HG03103 (cell line): ENCODE data around the gene KCNJ5.

ENCODE experiments used
- ATAC-seq: cut with Tn5 transposase; IDR thresholded peaks from one replicate; pipeline ENCODE4 v1.9.1; 2021; ENCODE audit warnings: low read depth; ENCODE audit not compliant: unreplicated experiment

The KCNJ5 gene

GRCh38 chr11:128946648-128947047 lies 55.5 kb downstream of the KCNJ5 start:
- ATAC-seq, result no peak

- no peak for ATAC-seq
Observed at GRCh38 chr11:128947773-128948172, 56.6 kb downstream of the KCNJ5 start.

- ATAC-seq, result no peak
Observed at GRCh38 chr11:128948583-128948982, 57.4 kb downstream of the KCNJ5 start.

DNA sequence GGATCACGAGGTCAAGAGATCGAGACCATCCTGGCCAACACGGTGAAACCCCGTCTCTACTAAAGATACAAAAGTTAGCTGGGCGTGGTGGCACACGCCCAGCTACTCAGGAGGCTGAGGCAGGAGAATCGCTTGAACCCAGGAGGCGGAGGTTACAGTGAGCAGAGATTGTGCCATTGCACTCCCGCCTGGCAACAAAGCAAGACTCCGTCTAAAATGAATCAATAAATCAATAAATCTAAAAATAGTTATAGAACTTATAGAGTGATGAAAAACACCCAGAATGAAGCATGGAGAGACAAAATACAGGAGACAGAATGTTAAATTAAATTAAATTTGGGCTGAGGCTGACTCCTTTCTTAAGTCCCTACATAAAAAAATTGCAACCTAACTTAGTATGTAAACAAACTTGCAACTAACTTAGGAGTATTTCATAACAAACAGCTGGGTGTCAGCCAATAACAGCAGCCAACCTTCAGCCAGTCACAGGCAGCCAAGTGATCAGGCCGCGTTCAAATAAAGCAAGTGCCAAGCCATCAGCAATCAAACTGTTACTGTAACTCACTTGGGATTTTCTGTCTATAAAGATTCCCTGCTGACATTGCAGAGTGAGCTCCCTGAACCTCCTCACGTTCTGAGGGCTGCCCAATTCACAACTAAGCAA lies 58.8 kb downstream of the KCNJ5 start:
- ATAC-seq, result no peak

DNA sequence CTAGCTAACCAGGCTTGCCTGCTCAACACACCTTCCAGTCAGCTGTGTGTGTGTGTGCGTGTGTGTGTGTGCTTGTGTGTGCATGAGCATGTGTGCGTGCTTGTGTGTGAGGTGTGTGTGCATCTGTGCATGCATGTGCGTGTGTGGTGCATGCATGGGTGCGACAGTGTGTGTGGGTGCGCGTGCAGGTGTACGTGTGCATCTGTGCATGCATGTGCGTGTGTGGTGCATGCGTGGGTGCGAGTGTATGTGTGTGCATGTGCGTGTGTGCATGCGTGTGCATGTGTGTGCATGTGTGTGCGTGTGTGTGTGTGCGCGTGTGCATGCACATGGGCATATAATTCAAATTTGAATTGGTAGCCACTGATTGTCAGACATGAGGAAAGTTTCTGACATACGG lies 62.0 kb downstream of the KCNJ5 start:
- ATAC-seq, result no peak

DNA sequence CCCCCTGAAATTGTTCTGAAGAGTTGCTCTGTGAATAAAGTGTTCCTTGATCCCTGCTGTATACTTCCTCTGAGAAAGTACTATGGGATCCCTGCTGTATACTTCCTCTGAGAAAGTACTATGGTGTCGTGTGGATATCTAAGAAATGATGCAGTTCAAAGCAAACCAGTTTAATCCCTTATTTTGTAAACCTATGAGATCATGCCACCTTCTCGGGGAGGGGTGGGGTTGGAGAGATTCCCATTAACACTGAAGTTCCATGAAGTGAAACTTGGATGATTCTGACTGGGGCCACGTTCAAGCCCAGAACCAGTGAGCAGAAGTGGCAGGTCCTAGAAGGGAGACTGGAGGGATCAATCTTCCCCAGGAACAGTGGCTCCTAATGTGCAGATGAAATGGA lies 64.5 kb downstream of the KCNJ5 start:
- no peak for ATAC-seq

GRCh38 chr11:128956401-128957201 lies 65.4 kb downstream of the KCNJ5 start:
- no peak for ATAC-seq

DNA sequence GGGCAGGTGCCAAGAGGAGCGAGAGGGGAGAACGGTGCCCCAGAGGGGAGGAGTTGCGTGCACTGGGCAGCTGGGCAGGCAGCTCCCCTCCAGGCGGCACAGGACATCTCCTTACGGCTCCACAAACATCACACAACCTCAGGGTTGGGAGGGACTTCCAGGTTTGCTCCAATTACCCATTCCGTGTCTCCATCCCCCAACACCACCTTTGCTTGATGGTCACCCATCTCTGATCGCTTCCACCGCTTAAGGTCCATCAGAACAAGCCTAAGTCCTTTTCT lies 66.0 kb downstream of the KCNJ5 start:
- ATAC-seq, result no peak

- ATAC-seq, result no peak
Observed at GRCh38 chr11:128961645-128962044, 70.5 kb downstream of the KCNJ5 start.

- ATAC-seq, result no peak
Observed at GRCh38 chr11:128962896-128963295, 71.7 kb downstream of the KCNJ5 start.

- ATAC-seq, result no peak
Observed at GRCh38 chr11:128963744-128964325, 72.7 kb downstream of the KCNJ5 start.

DNA sequence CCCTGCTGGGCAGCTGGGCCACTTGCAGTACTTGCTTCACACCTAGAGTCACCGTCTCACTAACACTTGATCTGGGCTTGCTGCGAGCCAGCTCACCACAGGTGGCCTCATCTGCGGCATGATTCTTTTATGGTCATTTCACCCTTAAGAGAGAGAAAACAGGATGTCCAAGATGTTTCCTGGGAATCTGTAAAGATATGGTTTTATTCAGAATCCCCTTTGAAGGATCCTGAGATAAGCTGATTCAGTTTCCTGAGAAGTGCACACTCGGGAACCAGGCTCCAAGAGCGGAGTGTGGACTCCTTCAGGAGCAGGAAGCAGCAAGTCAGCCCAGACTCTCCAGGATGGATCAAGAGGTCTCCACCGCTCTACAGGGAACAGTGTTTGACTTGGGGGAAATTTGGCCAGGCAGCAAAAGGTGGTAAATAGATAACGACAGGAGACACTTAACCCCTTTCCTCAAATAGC lies 73.3 kb downstream of the KCNJ5 start:
- no peak for ATAC-seq

DNA sequence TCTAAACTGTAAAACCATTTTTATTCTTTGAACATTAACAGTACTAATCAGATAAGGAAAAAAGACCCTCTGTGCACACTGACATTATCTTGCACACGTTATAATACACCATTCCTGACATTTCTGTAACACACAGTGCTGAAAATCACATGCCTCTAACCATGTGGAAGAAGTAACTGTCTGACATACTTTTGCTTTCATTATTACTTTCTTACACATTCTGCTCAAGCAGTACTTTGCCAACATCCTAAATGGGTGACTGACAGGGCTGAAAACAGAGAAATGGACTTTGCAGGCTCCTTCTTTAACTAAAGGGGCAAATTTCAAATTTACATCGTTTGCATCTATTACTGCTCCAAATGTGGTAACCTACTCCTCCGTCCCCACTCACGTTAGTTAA lies 74.3 kb downstream of the KCNJ5 start:
- peak; percentile 98 for ATAC-seq

GRCh38 chr11:128967578-128967977 lies 76.4 kb downstream of the KCNJ5 start:
- no peak for ATAC-seq

- ATAC-seq, result no peak
Observed at GRCh38 chr11:128968916-128969315, 77.8 kb downstream of the KCNJ5 start.
